Measurements from ENCODE around the gene RNF144A.
A peak's percentile ranks its signal among the peaks of the same experiment; 100 is the strongest.

Gene RNF144A

GRCh38 chr2:7053650-7054265 is 136.5 kb downstream of the RNF144A start:
- no peak for DNase-seq

DNA sequence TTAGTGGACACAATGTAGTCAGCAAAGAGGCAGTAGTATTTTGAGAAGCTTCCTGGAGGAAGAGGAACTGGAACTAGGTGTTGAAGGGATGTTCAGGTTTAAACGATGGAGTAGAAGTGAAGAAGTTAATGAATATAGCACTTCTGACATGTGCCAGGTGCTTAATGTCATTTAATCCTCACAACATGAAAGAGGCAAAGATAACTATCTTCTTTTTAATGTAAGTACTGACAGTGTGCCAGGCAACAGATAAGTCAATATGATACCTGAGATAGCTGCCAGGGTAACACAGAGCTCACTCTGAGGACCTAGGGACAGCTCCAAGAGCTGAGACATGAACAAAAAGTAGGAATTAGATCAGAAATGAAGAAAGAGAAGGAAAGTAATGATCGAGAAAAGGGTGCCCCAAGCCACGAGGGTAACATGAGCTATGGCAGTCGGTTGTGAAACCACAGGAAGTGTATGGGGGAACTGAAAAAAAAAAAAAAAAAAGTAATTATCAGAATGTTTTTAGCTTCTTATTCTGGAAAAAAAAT is 140.7 kb downstream of the RNF144A start:
- DNase-seq: no peak

DNA sequence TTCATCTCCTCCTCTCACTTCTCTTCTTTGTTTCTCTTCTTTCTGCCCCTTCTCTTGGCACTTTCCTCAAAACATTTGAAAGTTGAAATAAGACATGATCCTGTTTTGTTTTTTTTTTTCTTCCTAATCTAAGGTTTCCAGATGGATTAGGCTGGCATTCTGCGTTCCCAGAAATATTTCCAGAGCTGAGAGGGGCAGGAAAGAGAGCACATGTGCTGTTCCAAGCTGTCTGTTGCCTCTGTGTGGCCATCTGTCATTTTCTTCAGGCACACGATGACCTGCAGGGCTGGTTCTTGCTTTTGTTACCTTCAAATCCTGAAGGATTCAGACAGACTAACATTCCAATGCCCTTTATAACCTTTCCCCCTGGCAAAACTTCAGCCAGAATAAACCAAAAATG is 142.9 kb downstream of the RNF144A start:
- DNase-seq: no peak

DNA sequence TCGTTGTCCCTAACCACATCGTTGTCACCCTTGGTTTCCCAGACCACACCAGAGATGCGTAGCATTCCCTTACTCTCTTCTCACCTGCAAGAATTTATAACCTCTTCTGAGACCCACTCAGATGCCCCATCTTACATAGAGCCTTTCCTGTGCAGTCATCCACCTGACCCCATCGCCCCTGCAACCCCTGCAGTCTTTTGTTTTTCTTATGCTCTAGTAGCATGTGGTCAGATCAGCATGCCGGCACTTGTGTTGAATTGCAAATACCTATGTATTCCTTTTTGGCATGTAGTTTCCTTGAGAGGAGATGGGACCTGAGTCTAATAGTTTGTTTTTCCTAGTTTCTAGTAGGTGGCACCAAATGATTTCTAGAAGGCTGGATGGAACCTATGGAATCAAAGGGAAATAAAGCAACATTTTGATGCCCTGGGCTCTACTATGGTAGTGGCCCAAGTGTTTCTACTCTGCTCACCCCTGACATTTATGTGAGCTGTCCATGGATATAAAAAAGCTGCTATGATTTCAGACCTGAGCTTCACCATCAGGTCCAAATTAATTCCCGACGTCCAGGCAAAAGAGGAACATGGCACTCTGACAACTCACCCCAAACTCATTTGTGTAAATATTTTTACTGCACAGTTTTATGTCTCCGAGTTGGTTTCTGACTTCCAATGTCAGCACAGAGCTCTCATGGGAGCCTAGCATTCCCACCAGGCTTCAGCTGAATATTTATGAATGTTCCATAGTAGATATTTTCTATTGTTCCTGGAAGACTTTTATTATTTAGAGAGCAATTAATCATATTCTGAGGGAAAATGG is 143.6 kb downstream of the RNF144A start:
- no peak for DNase-seq

DNA sequence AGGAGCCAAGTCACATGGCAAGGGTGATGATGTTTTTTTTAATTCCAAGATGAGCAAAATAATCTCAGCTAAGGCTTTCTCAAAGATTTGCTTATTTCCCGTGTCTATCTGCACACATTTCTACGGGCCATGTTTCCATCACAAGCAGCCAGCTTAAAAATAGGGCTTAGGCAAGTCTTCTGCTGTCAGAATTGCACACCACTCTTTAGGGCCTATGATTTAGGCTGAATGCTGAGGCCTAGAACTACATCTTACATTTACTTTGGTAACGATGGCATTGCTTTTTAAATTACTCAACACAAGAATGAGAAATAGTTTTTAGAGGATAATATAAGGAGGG is 144.2 kb downstream of the RNF144A start:
- no peak for DNase-seq

GRCh38 chr2:7061921-7062320 is 144.7 kb downstream of the RNF144A start:
- no peak for DNase-seq

- DNase-seq: no peak
Measured at GRCh38 chr2:7063789-7064188, 146.6 kb downstream of the RNF144A start.

GRCh38 chr2:7068457-7068856 is 151.2 kb downstream of the RNF144A start:
- DNase-seq: no peak

GRCh38 chr2:7070483-7070882 is 153.3 kb downstream of the RNF144A start:
- no peak for DNase-seq

- no peak for DNase-seq
Measured at GRCh38 chr2:7071154-7071553, 153.9 kb downstream of the RNF144A start.

GRCh38 chr2:7071916-7072556 is 154.8 kb downstream of the RNF144A start:
- DNase-seq: no peak

DNA sequence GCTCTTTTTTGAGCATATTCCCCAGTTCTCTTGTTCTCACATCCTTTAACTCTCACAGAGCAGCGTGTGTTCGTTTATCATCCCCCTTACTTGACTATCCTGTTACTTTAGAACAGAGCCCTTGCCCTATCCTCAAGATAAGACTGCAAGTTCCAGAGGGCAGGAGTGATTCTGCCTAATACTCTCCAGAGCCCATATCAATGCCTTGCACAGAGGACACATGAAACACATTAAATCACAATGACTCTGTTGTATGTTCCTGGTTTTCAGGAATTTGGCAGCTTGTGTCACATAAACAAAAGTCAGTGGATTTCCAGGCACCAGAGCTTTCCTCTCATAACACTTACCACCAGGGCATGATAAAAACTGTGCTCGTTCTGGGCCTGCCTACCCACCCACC is 156.7 kb downstream of the RNF144A start:
- no peak for DNase-seq

DNA sequence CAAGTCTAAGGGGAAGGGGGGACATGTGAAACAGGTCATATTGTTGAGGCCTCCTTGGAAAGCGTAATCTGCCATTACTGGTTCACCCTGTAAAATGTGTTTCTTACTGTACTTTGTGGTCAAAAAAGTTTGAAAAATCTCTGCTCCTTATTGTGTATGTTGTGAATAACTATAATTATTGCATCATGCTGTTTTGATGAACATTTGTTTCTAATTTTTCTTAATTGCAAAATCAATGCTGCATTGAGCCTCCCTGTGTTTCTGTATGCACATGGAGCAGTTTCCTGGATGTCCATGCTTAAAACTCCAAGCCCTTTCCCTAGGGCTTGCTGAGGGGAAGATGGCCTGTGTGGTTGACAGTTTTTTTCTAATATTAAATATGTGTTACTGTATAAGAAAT is 158.6 kb downstream of the RNF144A start:
- no peak for DNase-seq

GRCh38 chr2:7077660-7078267 is 160.6 kb downstream of the RNF144A start:
- DNase-seq: no peak

DNA sequence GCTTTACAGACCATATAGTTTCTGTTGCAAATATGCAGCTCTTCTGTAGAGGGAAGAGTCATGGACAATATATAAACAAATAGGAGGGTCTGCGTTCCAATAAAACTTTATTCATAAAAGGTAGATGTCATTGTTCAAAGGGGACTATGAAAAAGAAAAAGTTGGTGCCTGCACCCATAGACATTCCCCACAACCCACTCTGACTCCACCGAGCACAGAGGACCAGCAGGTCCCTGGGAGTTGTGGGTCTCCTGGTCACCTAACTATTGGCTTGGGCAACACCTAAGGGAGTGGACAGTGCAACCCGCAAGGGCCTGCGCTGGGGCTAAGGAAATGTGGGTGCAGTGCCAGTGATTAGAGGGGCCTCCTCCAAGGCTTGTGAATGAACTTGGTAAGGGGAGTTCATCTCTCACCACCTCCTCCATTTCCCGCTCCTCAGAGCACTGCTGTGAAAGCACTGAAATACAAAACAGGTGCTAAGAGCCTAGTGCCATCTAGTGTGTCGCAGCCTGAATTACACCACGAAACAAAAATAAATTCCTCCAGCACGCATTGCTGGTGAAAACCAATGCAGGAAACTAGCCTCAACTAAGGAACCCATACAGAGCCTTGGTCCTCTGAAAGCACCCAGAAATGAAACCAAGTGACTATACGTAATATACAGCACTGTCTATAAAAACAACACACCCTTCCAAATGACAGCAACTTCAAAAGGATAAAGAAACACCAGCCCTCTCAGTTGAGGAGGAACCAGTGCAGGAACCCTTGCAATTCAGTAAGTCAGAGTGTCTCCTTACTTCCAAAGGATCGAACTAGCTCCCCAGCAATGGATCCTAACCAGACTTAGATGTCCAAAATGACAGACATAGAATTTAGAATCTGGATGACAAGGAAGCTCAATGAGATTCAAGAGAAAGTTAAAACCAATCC is 166.6 kb downstream of the RNF144A start:
- DNase-seq: peak; percentile 1

DNA sequence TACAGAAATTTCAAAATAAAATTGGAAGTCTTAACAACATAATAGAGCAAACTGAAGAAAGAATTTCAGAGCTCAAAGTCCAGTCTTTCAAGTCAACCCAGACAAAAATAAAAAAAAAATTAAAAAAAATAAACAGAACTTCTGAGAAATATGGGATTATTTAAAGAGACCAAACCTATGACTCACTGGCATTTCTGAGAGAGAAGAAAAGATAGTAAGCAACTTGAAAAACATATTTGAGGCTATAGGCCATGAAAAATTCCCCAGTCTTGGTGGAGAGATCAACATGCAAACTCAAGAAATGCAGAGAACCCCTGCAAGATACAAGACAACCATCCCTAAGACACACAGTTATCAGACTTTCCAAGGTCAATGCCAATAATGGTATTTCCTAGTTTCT is 167.4 kb downstream of the RNF144A start:
- no peak for DNase-seq

GRCh38 chr2:7089284-7089683 is 172.1 kb downstream of the RNF144A start:
- no peak for DNase-seq

GRCh38 chr2:7089898-7090510 is 172.8 kb downstream of the RNF144A start:
- no peak for DNase-seq

GRCh38 chr2:7093376-7093775 is 176.2 kb downstream of the RNF144A start:
- DNase-seq: no peak

Data from NCI-H2227 treated with DMSO at 0.1 percent for 48 hours (cell line).